Stimulated activated CD4-positive, alpha-beta T cell treated with anti-CD3 and anti-CD28 coated beads, Interleukin-12 subunit alpha, Interleukin-12 subunit beta, amount 100 ng/mL, for 48 hours (primary cell): Measurements from ENCODE around the gene SLIT1.

ENCODE experiments used
- DNase-seq, 3 donors: peaks; one replicate each; pipeline ENCODE4 v3.0.0-alpha.2; 2020; ENCODE audit warnings: low read depth in 2 of 3, low spot score in 1 of 3

The SLIT1 gene

DNA sequence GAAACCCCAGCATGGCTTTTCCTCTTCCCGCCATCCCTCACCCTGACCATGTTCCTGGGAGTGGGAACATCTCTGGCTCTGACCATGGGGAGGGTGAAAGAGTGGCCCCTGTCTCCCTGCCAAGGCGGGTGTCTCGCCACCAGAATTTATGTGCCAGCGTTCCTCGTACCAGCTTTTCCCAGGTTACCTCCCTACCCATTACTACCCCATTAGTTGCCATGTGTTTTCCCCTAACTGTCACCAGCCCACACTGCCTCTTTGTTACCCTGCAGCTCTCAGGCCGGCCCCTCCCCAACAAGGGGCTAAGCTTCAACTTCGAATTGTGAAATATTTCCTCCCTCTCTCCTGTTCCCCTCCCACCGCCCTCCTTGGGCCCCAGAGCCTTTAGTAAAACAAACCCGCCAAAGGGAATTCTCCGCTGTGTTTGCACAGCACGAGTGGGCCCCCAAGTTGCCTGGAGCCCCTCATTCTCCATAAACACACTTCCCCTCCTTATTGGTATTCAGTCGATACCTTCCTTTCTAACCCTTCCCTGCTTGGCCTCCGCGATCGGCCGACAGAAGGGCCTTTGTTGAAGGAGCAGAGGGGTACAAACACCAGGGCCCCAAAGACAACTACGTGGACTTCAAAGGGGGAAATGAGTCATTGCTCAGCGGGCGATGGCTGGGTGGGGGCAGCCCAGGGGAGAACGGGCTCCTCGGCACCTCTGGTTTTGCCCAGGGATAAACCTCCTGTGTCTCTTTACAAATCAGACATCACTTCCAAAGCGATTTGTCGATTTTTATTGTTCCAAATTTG, 45.5 kb downstream of the SLIT1 start:
- no peak for DNase-seq

DNA sequence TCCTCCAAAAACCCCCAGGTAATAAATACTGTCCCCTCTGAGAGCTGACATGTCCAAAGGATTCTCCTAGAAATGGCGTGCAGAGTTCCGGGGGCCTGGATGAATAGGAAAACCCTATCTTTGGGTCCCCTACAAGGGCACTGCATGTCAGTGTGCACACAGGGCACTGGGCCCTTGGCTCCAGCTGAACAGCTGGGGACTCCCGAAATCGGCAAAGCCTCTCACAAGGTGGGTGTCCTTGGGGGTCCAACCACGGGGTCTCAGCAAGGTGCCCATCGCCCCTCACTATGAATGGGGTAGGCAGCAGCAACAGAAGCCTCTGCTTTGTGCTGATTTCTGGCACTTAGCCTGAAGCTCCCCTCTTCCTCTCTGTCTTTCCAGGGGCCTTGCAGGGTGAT, 46.1 kb downstream of the SLIT1 start:
- no peak for DNase-seq

GRCh38 chr10:97138846-97139245, 46.9 kb downstream of the SLIT1 start:
- DNase-seq, result no peak

DNA sequence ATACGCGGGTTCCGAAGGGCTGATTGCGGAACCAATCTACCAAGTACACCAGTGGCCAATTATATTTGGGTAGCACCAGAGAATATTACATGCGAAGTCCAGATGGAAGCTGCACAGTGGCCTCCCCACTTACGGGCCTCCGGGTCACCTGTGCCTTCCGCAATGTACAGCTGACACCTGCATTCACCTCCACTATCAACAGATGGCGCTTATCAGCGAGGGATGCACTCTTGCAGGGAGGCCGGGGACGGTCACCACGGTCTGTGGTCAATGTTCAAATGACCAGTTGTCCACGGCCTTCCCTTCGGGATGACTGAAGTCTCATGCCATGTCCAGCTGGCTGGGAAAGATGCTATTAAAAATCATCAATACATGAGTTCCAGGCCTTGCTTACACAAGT, 47.6 kb downstream of the SLIT1 start:
- no peak for DNase-seq

GRCh38 chr10:97136756-97137155, 49.0 kb downstream of the SLIT1 start:
- no peak for DNase-seq

- DNase-seq, result no peak
Observed at GRCh38 chr10:97135464-97135863, 50.3 kb downstream of the SLIT1 start.

DNA sequence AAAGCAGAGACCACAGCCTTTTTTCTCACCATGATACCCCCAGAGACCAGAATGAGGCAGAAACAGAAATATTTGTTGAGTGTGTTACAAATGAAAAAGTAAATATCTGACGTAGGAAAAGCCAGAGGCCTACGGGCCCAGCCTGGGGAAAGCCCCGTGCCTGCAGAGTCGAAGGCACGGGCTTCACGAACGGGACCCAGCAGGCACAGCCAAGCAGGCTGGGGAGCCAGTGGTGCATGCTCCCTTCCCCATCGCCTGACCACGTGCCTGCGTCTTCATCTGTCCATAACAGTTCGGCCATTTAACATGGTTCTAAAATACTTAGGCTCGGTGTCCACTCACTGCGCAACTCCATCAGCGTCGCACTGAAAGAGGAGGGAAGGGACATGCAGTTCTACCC, 50.8 kb downstream of the SLIT1 start:
- no peak for DNase-seq

DNA sequence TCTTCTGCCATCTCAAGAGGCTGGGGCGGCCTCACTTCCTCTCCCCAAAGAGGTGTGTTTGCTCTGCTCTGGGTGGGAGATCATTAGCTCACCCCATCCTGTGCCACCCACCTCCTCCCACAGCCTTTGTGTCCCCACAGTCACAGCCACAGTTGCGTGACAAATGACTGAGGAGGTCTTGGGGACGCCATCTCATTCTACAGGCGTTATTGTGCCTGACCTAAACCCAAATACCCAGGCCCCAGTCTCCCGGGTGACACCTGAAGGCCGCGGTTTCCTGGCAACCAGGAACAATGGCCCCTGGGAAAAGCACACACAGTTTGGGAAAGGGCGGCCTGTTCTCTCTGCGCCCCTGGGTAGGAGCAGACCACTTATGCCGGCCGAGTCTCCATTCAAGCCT, 51.6 kb downstream of the SLIT1 start:
- no peak for DNase-seq

- no peak for DNase-seq
Observed at GRCh38 chr10:97132273-97132672, 53.5 kb downstream of the SLIT1 start.

DNA sequence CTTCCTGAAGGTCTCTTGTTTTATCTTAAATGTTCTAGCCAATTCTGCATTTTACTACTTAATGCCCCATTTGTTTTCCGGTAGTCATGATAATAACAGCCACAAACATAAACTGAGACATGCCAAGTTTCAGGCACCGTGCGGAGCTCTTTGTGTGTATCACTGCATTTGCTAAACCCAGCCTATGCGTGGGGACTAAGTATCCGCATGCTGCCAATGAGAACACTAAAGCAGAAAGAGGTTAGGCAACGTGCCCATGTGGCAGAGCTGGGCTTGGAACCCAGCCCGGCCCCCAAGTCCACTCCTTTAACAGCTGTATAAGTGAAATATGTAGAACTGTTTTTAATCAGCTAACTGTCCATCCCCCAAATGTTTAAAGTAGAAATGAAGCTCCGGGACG, 54.1 kb downstream of the SLIT1 start:
- DNase-seq, result no peak

GRCh38 chr10:97131181-97131628, 54.6 kb downstream of the SLIT1 start:
- DNase-seq, result no peak

DNA sequence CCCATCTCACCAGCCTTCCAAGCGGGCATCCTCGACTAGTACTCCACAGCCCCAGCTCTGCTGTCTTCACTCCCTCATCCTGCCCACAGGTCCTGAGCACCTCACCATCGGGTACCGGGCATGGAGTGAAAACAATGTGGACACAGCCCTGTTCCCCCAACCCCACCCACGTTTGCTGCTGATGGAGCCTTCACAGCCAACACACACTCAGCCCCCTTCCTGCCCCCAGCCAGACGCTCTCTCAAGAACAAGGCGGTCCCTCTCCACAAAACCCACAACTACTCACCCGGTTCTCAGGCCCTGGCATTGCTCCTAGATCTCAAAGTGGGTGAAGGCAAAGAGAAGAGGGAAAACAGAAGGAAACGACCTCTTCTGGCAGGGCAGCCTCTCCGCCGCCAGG, 56.1 kb downstream of the SLIT1 start:
- no peak for DNase-seq

DNA sequence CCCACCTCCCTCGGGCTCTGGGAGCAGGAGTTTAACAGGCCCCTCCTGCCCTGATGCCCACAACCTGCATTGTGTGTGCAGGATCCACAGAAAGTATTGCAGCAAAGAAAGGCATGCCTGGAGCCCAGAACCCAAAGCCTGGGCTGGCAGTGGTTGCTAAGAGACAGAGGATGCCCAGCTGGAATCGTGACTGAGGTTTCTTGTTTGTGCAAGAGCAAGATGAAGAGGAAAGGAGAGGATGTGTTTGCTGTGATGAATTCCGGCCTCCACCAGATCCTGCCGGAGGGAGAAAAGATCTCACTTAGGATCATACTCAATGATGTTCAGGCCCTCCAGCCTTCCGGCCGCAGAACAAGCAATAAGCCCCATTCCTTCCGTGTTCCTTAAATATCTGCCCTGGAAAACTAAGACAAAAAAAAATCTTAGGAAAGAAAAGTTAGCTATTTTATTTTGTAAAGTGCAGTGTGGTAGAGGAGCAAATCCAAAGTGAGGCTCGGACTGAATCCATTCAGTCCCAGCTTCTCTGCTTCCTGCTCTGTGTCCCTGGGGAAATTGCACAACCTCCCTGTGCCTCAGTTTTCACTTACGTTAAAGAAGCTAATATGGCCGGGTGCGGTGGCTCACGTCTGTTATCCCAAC, 57.1 kb downstream of the SLIT1 start:
- no peak for DNase-seq

- no peak for DNase-seq
Observed at GRCh38 chr10:97128039-97128492, 57.7 kb downstream of the SLIT1 start.

DNA sequence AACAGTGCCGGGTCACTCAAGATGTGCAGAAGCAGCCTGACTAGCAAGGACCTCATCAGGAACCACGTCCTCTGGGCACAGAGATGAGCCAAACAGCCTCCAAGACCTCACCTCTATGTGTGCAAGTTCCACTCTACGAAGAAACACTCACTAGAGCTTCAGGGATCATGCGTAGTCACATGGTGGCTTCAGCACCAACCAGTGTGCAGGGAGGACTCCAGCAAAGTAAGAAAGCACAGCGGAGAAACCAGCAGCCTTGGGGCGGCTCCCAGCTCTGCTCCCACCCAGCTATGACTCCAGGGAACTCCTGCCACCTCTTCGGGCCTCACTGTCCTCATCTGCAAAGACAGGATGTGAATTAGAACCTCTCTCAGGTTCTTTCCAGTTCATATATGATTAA, 58.2 kb downstream of the SLIT1 start:
- DNase-seq, result no peak

- no peak for DNase-seq
Observed at GRCh38 chr10:97124211-97124610, 61.5 kb downstream of the SLIT1 start.

DNA sequence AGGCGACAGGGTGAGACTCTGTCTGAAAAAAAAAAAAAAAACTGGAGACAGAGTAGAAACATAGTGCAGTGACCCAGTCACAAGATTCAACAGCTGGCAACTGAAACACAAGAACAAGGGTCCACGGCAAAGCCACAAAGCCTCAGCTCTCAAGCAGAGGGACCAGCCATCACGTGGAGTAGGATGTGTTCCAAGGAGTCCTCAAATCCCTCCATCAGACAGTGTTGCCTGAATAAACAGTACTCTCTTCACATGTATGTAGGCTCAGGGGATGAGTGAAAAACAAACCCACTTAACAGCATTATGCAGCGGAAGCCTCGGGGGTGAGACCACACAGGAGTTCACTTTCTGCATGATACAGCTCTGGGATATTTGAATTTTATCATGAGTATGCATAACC, 62.0 kb downstream of the SLIT1 start:
- no peak for DNase-seq

GRCh38 chr10:97121041-97121440, 64.7 kb downstream of the SLIT1 start:
- no peak for DNase-seq

- no peak for DNase-seq
Observed at GRCh38 chr10:97120370-97120769, 65.4 kb downstream of the SLIT1 start.

GRCh38 chr10:97119058-97119745, 66.6 kb downstream of the SLIT1 start:
- no peak for DNase-seq

DNA sequence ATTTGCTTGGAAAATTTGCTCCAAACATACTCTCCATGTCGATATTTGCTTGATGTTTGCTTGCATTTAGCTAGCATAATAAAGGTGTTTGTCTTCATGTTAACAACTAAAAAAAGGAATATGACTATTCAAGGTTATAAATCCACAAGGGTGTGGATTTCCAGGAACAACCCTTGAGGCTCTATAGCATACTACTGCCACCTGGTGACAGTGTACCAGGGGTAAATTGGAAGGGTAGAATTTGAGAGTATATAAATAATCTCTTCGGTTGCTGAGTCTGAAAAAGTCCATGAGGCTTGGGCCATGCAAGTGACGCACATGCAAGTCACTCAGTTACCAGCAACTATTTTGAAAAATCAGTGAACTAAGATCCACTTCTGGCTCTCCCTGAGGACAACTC, 68.4 kb downstream of the SLIT1 start:
- no peak for DNase-seq

DNA sequence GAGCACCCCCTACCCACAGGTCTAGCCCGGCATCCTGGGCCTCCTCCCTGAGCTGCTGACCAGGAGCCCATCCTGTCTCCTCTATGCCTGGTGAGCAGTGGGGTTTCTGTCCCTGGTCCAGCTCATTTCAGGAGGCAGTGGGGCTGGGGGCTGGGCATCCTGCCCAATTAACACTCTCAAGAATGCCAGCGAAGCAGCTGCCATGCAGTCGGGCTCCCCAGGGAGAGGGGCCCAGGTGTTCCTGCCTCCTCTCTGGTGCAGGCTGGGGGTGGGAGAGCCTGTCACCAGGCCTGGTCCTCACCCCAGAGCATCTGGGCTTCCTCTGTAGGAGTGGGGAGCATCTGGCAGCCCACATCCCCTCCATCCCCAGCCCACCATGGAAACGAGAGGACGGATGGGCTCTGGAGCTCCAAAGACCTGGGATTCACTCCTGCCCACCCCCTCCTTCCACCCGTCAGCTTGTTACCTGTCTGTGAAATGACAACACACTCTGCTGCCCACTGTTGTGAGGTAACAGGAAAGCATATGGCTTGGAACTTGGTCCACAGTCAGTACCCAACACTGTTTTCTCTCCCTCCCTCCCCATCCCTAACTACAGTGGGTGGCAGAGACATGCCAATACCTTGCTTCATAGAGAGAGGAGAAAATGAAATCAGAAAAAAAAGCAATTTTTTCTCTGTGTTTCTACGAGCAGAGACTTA, 69.1 kb downstream of the SLIT1 start:
- no peak for DNase-seq
